Effector CD8-positive, alpha-beta T cell (primary cell): ENCODE results near the gene WFDC1.
"Not testable (repeated sequence)": the region's sequence is repeated elsewhere in the genome, so short reads cannot be mapped to it uniquely, and the experiment has no call there.

Experiments used
- DNase-seq: peaks from one replicate; lab custom pipeline; 2025; lab: John Stamatoyannopoulos, UW

WFDC1 gene

GRCh38 chr16:84327926-84328505 lies 33.3 kb downstream of the WFDC1 start:
- no peak for DNase-seq

DNA sequence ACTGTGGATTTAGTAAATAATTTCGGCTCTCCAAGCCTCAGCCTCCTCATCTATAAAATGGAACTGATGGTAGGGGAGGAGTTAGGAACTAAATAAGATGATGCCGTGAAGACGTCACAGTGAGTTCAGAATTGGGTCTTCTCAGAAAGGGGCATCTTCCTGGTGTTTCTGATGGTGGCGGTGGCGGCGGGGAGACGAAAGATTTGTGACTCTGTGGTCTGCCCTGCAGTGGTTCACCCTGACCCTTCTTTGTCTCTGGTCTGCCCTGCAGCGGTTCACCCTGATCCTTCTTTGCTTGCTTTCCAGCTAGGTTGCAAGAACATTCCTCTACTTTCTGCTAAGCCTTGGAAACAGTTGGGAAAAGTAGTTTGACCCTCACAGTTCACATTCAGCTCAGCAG lies 34.3 kb downstream of the WFDC1 start:
- no peak for DNase-seq

DNA sequence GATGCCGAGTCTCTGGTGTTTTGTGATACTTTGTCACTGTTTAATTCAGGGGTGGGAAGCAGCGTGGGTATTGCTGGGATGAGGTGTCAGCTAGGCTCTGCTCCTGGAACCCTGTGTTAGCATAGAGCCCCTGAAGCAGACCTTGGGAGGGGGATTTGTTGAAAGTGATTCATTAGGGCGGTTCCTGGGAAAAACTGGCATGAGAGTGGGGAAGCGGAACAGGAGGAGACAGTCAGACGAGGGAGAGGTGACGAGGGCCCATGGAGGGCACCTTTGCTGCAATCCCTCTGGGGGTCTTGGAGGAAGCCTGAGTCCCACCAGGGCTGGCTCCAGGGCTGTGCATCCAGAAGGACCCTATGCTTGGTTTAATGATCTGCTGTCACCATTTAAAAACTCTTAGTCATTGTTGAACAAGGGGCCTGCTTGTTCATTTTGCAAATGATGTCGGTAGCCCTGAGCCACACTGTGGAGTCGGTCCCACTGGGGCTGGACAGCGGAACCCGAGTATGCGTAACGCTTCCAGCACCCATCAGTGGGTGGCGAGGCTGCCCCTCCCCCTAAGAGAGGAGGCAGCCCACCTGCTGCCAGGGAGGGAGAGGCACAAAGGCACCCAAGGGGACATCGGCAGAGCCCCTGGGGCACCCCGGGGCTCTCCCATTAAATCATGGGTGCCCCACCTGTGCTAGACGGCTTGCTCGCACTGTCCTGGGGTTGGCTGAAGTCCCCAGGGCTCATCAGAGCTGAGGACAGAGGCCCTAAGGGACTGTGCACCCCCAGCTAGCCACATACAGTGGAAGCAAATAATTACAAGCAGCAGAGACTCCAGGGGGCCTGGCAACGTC lies 35.4 kb downstream of the WFDC1 start:
- DNase-seq = no peak

GRCh38 chr16:84330685-84331050 lies 36.0 kb downstream of the WFDC1 start:
- DNase-seq = no peak

GRCh38 chr16:84331998-84332780 lies 37.5 kb downstream of the WFDC1 start:
- DNase-seq = no peak

DNA sequence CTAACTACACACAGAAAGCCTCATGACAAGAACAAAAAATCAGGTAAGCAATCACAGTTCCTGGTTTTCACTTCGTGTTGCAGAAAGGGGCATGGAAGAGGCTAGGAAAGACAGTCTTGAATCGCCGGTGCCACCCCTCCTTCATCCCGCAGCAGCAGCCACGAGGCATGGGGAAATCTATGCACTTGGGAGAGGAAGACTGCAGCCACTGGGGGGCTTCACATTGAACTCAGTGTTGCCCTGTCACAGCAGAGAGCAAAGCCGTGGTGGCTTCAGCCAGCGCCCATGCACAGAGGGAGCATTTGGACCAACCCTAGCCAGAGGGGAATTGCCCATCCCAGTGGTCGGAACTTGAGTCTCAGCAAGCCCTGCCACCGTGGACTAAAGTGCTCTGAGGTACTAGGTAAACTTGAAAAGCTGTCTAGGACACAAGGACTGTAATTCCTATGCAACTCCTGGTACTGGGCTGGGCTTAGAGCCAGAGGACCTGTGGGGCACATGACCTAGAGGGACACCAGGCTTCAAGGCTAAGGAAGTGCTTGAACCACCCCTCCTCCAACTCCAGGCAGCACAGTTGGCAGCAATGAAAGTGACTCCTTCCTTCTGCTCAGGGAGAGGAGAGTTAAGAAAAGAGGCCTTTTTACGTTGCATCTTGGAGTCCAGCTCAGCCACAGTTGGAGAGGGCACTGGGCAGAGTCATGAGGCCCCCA lies 38.5 kb downstream of the WFDC1 start:
- no peak for DNase-seq

- DNase-seq = no peak
Observed at GRCh38 chr16:84334058-84334457, 39.4 kb downstream of the WFDC1 start.

DNA sequence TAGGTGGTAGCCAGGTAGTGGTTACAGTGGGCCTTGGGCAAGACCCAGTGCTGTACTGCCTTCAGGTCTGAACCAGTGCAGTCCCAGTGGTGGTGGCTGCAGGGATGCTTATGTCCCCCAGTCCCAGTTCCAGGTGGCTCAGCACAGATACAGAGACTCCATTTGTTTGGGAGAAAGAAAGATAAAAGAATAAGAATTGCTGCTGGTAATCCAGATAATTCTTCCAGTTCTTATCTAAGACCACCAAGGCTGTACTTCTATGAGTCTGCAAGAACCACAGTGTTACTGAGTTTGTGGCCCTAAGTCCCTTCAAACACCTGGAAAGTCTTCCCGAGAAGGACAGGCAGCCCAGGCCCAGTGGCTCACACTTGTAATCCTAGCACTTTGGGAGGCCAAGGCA lies 39.8 kb downstream of the WFDC1 start:
- no peak for DNase-seq

- not testable (repeated sequence) for DNase-seq
Observed at GRCh38 chr16:84337236-84337635, 42.6 kb downstream of the WFDC1 start.

GRCh38 chr16:84339311-84339710 lies 44.6 kb downstream of the WFDC1 start:
- DNase-seq = no peak

- no peak for DNase-seq
Observed at GRCh38 chr16:84339766-84340165, 45.1 kb downstream of the WFDC1 start.

GRCh38 chr16:84340325-84341040 lies 45.8 kb downstream of the WFDC1 start:
- no peak for DNase-seq

GRCh38 chr16:84341528-84342295 lies 47.0 kb downstream of the WFDC1 start:
- no peak for DNase-seq

DNA sequence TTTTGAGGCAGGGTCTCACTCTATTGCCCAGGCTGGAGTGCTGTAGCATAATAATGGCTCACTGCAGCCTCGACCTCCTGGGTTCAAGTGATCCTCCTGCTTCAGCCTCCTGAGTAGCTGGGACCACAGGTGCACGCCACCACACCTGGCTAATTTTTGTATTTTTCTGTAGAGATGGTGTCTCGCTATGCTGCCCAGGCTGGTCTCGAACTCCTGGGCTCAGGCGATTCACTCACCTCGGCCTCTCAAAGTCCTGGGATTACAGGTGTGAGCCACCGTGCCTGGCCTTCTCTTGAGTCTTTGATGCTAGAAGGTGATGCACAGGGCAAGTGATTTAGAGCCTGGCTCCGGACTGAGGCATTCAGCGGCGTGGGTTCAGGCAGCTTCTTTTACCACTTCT lies 49.1 kb downstream of the WFDC1 start:
- DNase-seq = not testable (repeated sequence)

DNA sequence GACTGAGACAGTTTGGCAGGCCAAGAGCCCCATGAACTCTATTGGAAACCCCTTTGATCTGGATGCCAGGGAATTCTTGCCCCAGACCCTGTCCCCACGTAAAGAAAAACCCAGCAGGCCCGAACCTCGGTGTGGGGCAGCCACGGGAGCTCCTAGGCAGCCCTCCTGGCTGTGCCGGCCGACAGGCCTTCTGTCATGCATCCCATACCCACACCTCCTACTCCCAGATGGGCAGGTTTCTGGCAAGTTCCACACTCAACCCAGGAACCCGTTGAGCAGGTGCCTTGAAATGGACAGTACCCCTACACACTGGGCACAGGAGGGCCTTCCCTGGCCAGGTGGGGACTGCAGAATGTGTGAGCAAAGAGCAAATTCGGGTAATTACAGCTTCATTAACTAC lies 50.1 kb downstream of the WFDC1 start:
- no peak for DNase-seq

DNA sequence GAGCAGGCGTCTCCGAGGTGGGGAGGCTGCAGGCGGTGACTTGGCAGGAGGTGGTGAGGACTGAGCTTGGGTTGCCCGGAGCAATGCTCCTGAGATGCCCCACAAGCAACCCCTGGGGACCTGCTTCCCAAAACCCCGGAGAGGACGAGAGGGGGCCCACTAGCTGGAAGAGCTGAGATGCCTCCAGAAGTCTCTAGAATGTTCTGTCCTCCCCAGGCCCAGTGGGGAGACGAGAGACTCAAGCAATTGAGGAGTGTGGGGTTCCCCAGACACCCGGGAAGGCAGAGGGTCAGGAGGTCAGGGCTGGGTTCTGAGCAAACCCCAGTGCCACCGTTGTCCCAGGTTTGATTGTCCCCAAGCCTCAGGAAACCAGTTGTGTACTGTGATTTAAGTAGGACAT lies 52.5 kb downstream of the WFDC1 start:
- no peak for DNase-seq

GRCh38 chr16:84348386-84348888 lies 53.8 kb downstream of the WFDC1 start:
- DNase-seq = no peak

DNA sequence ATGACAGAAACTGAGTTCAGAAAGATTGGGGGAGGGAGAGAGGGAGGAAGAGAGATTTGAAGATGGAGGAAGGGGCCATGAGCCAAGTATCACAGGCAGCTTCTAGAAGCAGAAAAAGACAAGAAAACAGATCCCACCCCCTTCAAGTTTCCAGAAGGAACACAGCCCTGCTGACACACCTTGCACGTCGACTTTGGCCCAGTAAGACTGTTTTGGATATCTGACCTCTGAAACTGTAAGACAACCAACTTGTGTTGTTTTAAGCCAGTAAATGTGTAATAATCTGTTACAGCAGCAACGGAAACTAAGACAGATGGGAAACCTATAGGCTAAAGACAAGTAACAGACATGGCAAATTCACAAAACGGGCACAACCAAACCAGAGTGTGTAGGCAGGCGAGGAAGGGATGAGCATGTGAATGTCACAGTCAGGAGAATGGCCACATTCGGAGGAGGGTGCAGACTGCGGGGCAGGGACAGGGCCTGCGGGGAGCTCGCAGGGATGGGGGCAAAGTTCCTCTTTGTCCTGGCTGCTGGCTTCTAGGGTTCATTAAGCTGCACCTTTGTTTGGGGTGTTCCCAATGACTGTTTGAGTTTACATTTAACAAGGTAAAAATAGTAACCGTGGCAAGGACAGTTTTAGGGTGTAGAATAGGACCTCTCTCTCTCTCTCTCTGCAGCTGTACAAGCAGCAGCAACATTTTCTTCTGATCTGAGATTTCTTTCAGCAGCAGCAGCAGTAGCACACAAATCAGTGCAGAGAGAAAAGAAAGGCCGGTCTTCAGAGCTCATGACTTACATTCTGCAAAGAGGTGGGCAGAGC lies 55.4 kb downstream of the WFDC1 start:
- no peak for DNase-seq

GRCh38 chr16:84350685-84351400 lies 56.2 kb downstream of the WFDC1 start:
- no peak for DNase-seq
